ENCODE data around the gene CREB3L1.
"Not testable (repeated sequence)": the region's sequence is repeated elsewhere in the genome, so short reads cannot be mapped to it uniquely, and the experiment has no call there.

Gene CREB3L1

GRCh38 chr11:46247659-46248058 lies 29.8 kb upstream of the CREB3L1 start:
- in situ Hi-C loops (cut with MboI; ENCODE audit: low sequenced_read_pairs), result loop anchor here (25.0 kb wide), 1 partner anchor 290 kb away; no protein-coding TSS in a partner anchor

- in situ Hi-C loops (cut with MboI; ENCODE audit: low sequenced_read_pairs), result loop anchor here (25.0 kb wide), 1 partner anchor 289 kb away; no protein-coding TSS in a partner anchor
These were observed 29.0 kb upstream of the CREB3L1 start for GRCh38 chr11:46248289-46249102.

GRCh38 chr11:46249103-46249937 lies 28.1 kb upstream of the CREB3L1 start:
- in situ Hi-C loops (cut with MboI; ENCODE audit: low sequenced_read_pairs), result loop anchor here (25.0 kb wide), 1 partner anchor 288 kb away; no protein-coding TSS in a partner anchor

GRCh38 chr11:46249938-46250744 lies 27.3 kb upstream of the CREB3L1 start:
- in situ Hi-C loops (cut with MboI; ENCODE audit: low sequenced_read_pairs), result loop anchor here (25.0 kb wide), 1 partner anchor 287 kb away; no protein-coding TSS in a partner anchor

- in situ Hi-C loops (cut with MboI; ENCODE audit: low sequenced_read_pairs), result no loop called here
These were observed 26.8 kb upstream of the CREB3L1 start for GRCh38 chr11:46250745-46251052.

- in situ Hi-C loops (cut with MboI; ENCODE audit: low sequenced_read_pairs), result no loop called here
These were observed 25.5 kb upstream of the CREB3L1 start for GRCh38 chr11:46251954-46252353.

GRCh38 chr11:46252373-46252914 lies 25.0 kb upstream of the CREB3L1 start:
- in situ Hi-C loops (cut with MboI; ENCODE audit: low sequenced_read_pairs), result no loop called here

GRCh38 chr11:46253258-46254132 lies 24.0 kb upstream of the CREB3L1 start:
- in situ Hi-C loops (cut with MboI; ENCODE audit: low sequenced_read_pairs), result no loop called here

GRCh38 chr11:46254133-46254491 lies 23.4 kb upstream of the CREB3L1 start:
- in situ Hi-C loops (cut with MboI; ENCODE audit: low sequenced_read_pairs), result no loop called here

GRCh38 chr11:46256540-46257001 lies 20.9 kb upstream of the CREB3L1 start:
- in situ Hi-C loops (cut with MboI; ENCODE audit: low sequenced_read_pairs), result no loop called here

GRCh38 chr11:46259347-46259746 lies 18.1 kb upstream of the CREB3L1 start:
- in situ Hi-C loops (cut with MboI; ENCODE audit: low sequenced_read_pairs), result not testable (repeated sequence)

- in situ Hi-C loops (cut with MboI; ENCODE audit: low sequenced_read_pairs), result no loop called here
These were observed 17.4 kb upstream of the CREB3L1 start for GRCh38 chr11:46259971-46260560.

- in situ Hi-C loops (cut with MboI; ENCODE audit: low sequenced_read_pairs), result no loop called here
These were observed 14.3 kb upstream of the CREB3L1 start for GRCh38 chr11:46263120-46263519.

- in situ Hi-C loops (cut with MboI; ENCODE audit: low sequenced_read_pairs), result no loop called here
These were observed 13.4 kb upstream of the CREB3L1 start for GRCh38 chr11:46264030-46264429.

GRCh38 chr11:46264976-46265375 lies 12.5 kb upstream of the CREB3L1 start:
- in situ Hi-C loops (cut with MboI; ENCODE audit: low sequenced_read_pairs), result no loop called here

- in situ Hi-C loops (cut with MboI; ENCODE audit: low sequenced_read_pairs), result no loop called here
These were observed 11.7 kb upstream of the CREB3L1 start for GRCh38 chr11:46265764-46266163.

- in situ Hi-C loops (cut with MboI; ENCODE audit: low sequenced_read_pairs), result no loop called here
These were observed 9.5 kb upstream of the CREB3L1 start for GRCh38 chr11:46267930-46268329.

GRCh38 chr11:46270684-46271083 lies 6.8 kb upstream of the CREB3L1 start:
- in situ Hi-C loops (cut with MboI; ENCODE audit: low sequenced_read_pairs), result no loop called here

GRCh38 chr11:46271407-46271806 lies 6.1 kb upstream of the CREB3L1 start:
- in situ Hi-C loops (cut with MboI; ENCODE audit: low sequenced_read_pairs), result no loop called here

Measured in HL-60/S4 treated with retinoic acid at 250 ng/mL for 4 days and 3 days (cell line).